ENCODE results near the gene LATS2.

The LATS2 gene

DNA sequence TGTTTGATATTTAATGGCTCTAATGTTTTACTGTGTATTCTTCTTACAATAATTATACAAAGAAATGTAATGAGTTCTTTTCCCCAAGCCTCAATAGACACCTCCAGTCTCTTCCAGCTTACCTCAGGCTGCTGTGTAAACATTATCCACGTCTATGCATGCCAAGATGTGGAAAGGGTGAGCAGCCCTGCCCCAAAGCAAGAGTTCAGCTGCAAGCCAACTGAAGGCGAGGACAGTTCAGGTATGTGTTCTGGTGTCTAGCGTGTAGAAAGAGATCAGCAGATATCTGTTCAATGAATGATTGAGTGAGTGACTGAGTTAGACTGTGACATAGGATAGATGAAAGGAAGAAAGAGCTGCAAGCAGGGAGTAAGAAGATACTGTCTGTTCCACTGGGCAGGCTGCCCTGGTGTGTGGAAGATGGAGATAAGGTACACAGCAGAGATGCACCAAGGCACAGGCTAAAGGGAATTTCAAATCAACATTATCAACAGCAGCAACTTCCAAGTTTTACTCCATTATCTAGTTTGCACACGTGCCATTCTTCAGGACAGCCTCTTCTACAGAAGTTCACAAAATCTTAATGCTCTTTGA, 66.0 kb downstream of the LATS2 start:
- in situ Hi-C loops (cut with MboI; ENCODE audit: low sequenced_read_pairs): no loop called here

DNA sequence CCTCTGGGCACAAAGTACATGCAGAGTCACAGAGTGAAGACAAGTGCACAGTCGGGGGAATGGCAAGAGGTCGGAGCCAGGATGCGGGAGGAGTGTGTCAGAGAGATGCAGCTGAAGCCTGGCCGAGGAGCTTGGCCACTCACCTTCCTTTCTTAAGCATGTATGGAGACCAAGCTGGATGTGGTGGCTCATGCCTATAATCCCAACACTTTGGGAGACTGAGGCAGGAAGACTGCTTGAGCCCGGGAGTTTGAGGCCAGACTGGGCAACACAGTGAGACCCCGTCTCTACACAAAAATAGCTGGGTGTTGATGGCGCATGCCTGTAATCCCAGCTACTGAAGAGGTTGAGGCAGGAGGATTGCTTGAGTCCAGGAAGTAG, 67.0 kb downstream of the LATS2 start:
- in situ Hi-C loops (cut with MboI; ENCODE audit: low sequenced_read_pairs): no loop called here

DNA sequence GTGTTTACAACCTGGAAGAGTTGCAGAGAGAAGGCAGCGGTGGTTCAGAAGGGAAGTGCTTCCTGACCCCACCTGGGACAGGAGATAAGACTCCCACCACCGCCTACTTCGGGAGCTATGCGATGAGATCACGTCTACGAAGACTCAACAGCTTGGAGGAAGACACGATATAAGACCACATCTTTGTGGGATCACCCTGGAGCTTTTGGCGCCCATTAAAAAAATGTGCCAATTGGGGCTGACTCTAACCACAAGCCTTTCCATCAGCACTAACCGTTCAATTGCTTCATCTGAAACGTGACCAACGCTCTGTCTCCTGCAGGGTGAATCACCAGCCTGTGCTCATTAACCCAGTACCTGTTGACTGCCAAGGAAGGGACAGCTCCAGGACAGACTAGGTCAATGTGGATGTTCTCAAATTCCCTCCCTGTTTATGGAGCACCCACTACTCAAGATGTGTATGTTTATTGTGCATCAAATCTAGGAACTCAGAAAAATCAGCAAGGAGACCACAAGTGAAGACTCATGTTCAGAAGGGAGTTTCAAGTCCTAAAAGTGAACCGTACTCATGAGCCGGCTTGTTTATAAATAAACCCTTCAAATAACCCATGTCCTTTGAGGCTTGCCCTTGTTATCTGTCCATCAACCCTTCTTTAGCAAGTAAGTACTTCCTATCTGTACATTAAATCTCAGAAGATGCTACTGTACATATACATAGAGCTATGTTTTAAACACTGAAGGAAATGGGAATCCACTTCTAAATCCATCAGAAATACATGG, 67.5 kb downstream of the LATS2 start:
- in situ Hi-C loops (cut with MboI; ENCODE audit: low sequenced_read_pairs): no loop called here

DNA sequence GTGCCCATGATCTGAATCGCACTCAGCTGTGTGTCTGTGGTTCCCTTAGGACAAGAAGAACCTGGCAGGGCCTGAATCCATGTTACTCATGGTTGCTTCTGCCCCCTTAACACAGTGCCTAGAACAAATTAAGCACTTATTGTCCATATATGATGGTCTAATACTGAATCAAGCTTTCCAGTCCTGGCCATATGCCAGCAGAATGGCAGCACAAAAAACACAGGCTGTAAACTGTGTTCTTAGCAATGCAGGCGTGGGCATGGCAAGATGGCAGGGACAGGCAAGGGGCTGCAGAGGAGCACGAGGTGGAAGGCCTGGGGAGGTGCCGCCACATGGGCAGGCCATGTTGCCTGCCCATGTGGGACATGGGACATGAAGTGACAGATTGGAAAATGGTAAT, 68.2 kb downstream of the LATS2 start:
- in situ Hi-C loops (cut with MboI; ENCODE audit: low sequenced_read_pairs): no loop called here

DNA sequence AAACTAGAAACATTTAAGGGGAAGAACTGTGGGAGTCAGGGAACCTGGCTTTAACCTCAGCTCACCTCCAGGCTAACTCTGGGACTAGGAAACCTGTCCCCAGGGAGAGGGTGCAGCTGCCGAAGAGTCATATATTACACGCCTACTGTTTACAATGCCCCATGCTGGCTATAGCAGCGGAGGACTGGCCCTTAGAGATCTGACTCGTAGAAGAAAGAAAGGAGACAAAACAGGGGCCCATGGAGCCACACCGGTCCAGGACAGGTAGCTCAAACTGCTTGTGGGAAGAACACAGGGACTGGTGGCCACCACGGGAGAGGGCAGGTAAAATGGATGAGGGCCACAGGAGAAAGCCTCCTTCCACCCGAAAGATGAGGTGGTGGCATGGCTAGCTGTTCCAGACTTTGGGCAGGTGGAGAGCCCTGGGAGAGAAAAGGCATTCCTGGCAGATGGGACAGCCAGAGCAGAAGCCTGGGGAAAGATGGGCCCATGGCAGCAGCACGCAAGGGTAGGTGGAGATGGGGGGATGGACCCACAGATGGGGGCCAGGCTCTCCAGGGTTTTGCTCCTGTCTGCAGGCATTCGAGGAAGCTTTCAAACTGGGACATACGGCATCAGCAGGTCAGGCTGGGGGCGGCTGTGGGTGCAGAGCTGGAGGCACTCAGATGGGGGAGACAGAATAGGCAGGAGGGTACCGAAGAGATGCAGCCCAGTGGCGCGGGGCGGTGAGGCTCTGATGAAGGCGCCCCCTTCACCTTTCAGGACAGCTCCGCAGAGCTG, 69.5 kb downstream of the LATS2 start:
- in situ Hi-C loops (cut with MboI; ENCODE audit: low sequenced_read_pairs): no loop called here

DNA sequence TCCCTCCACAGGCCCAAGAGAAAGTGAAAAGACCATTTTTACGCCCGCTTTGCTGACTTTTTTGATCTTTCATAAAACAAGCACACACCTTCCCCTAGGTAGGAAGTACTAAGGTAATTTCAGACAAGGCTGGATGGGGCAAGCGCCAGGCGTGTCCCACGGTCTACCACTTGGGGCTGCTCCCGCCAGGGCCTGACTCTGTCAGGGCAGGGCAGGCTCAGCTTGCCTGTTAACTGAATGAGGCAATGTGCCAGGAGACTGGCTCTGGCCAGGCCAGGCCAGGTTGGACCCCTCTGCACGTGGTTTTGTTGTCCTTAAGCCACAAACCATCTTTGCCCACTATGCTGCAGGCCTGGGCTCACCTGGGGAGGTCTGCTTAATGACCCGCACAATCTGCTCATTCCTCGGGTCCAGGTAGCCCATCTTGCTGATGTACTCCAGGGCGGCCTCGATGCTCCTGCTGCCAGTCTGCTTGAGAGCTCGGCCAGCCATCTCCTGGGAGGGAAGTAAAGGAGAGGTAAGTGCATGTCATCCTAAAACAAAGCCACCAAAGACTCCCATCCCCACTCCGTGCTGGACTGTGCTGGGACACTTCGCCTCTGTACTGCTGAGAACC, 70.4 kb downstream of the LATS2 start:
- in situ Hi-C loops (cut with MboI; ENCODE audit: low sequenced_read_pairs): no loop called here

DNA sequence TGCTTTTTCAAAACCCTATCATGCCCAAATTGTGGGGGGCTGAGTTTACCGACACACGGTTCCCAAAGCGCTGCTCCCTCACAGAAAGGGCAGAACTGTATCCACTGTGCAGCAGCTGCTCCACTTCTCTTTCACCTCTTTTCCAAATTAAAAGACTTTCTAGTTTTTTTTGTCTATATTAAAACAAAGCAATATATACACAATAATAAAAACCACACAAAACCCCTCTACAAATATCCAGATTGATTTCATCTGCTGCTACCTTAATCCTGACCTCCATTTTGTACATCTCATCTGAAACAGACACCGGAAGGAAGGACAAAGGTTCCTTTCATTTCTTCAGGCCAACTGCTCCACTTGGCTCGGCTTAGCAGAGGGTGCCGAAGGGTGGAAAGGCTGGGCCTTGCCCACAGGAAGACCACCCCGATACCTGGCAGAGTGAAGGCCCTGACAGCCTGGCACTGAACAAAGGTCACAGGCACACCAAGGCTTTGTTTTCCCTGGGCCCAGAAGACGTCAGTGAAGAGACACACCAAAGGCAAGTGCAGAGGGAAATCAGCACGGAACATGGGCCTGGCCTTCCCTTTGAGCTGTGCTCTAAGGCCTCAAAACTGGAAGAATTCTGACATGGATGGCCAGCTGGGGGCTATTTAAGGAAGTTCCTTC, 71.6 kb downstream of the LATS2 start:
- in situ Hi-C loops (cut with MboI; ENCODE audit: low sequenced_read_pairs): no loop called here

DNA sequence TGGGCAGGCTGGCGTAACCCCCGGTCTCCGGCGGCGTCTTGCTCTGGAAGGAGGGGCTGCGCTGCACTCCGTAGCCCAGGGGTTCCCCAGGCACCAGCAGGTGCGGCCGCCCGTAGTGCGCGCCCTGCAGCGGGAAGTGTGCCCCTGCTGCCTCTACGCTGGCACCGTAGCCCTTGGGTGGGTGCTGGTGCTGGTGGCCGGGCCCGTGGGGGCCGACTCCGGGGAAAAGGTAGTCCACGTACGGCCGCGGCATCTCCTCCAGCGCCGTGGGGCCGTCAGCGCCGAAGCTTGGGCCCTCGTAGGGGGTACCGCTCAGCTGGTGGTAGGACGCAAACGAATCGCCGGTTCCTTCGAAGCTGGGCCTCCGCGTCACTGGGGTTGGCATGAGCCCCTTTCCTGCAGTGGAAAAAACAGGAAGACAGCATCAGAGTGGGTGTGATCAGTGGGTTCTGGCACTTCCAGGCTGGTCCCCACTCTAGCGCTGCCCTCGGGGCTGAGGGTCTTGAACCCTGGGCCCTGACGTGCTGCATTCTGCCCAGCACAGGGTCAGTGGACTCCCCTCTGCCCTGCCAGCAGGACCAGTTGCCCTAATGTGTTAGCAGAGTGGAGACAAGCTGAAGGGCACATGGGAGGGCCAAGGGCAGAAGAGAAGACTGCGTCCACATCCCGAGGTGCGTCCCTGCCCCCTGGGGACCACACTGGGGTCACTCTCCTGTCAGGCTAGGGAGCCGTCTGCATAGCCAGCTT, 72.3 kb downstream of the LATS2 start:
- in situ Hi-C loops (cut with MboI; ENCODE audit: low sequenced_read_pairs): no loop called here

DNA sequence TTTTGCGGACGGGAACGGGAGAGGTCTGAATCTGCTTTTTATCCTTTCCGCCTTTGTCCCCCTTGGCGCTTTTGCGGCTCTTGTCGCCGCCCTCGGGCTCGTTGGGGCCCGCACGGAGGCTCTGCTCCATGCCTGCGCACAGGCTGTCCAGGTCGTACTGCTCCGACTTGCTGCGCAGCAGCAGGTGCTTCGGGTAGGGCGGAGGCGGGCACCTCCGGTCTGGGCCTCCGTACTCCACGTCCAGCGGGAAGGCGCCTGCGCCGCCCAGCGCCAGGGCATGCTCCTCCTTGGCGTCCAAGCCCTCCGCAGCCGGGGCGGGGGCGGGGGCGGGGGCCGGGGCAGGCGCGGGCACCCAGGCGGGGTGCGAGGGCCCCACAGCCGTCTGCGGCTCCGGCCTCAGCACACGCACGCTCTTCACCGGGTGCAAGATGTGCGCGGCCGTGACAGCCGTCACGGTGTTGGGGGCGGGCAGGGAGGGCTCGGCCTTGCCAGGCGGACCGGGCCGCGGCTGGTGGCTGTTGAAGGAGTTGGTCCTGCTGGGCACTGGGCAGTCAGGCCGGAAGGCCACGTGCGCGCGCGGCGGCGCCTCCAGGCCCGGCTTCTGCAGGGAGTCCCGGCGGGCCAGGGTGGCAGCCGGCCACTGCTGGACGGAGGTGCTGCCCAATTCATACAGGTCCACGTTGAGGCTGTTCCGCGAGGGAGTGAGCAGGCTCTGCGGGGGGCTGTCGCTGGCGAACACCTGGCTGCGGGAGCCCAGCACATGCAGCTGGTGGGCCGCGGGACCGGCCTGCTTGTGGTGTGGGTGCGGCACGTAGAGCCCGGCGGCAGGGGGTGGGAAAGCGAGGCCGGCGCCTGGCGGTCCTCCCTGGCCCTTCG, 73.1 kb downstream of the LATS2 start:
- in situ Hi-C loops (cut with MboI; ENCODE audit: low sequenced_read_pairs): no loop called here

DNA sequence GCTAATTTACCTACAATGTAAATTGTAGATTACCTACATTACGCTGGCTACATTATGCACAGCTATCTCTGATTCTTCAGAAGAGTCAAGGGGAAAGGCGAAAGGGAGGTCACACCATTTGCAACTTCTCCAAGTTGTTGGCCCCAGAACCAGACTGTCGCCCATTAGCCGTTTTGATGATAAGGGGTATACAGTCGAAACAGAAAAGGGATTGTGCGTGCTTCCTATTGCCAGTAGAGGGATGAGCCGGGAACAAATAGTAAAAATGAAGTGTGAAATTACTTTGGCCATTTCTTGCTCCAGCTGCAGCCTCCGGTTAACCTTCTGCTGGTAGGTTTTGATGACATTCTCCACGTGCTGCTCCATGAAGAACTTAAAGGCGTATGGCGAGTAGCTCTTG, 73.8 kb downstream of the LATS2 start:
- in situ Hi-C loops (cut with MboI; ENCODE audit: low sequenced_read_pairs): no loop called here

DNA sequence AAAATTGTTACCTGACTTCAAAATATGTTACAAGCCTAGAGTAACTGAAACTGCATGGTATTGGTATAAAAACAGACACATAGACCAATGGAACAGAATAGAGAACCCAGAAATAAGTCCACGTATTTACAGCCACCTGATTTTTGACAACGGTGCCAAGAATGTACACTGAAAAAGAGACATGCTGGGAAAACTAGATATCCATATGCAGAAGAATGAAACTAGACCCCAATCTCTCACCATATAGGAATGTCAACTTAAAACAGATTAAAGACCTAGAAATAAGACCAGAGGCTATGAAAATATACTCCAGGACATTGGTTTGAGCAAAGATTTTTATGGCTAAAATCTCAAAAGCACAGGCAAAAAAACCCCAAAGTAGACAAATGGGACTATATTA, 76.5 kb downstream of the LATS2 start:
- in situ Hi-C loops (cut with MboI; ENCODE audit: low sequenced_read_pairs): no loop called here

DNA sequence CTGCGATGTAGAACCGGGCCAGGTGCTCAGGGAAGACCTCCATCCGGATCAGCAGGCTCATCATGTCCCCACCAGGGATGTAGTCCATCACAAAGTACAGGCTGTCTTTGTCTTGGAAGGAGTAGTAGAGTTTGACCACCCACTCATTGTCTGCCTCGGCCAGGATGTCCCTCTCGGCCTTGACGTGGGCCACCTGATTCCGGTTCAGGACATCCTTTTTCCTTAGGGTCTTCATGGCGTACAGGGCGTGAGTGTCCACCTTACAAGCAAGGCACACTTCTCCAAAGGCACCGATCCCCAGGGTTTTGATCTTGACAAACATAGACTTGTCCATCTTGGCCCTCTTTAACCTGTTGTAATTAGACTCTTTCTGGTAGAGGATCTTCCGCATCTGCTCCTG, 78.0 kb downstream of the LATS2 start:
- in situ Hi-C loops (cut with MboI; ENCODE audit: low sequenced_read_pairs): no loop called here

DNA sequence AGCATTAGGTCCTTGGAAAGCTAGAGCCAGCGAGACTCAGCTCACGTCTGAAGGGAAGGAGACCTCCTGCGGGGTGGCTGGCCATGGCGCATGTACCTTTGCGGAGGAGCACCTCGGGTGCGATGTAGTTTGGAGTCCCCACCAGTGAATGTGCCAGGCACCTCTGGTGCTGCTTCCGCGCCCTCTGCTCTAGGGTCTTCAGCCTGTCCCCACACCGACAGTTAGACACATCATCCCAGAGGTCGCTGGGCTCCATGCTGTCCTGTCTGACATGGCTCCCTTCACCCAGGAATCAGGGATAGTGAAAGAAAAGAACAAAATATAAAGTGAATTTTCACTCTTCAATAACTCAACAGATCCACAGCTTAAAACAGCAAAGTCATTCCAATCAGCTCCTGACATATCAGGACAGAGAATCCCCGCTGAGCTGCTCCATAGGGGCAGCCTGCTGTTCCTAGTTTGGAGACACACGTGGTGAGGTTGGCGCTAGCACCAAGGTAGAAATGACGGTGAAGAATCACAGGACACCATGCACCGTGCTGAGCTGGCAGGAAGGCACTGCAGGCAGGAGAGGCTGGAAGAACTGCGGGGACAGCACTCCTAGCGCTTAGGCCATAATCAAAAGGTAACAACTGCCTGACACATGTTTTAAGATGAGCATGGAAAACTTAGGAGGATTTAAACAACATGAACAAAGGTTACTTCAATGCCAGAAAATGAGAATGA, 79.9 kb downstream of the LATS2 start:
- in situ Hi-C loops (cut with MboI; ENCODE audit: low sequenced_read_pairs): no loop called here

DNA sequence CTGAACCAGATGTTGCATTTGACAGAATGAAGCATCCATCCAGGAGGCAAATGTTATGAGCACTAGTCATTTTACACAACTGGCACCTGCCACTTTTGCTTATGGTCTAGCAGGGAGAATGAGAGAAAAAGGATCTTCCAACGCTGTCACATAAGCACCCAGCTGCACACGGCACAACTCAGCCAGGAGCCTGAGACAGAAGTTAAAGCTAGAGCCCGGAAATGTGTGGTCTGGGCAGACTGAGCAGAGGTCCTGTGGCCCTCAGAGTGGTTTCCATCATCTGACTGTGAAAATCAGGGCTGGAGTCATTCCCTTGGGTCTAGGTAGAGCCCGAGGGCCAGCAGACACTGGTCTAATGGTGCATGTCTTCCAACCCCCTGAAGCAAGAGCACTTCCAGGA, 80.5 kb downstream of the LATS2 start:
- in situ Hi-C loops (cut with MboI; ENCODE audit: low sequenced_read_pairs): no loop called here

DNA sequence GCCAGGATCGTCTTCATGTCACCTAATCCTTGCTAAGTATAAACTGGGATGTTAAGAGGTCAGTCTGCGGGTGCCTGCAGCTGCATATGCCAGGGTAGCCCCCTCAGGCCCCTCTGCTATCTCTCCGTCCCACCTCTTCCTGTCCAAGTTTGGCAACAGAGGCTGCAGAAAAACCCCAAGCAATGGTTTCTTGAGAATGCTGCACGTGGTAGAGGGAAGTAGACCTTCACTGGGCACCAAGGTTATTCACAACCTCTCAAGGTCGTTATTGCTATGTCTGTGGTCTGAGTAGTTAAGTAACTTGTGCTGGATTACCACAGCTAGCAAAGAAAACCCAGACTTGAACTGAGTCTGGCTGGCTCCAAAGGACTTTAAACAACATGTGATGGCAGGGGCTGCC, 81.0 kb downstream of the LATS2 start:
- in situ Hi-C loops (cut with MboI; ENCODE audit: low sequenced_read_pairs): no loop called here

DNA sequence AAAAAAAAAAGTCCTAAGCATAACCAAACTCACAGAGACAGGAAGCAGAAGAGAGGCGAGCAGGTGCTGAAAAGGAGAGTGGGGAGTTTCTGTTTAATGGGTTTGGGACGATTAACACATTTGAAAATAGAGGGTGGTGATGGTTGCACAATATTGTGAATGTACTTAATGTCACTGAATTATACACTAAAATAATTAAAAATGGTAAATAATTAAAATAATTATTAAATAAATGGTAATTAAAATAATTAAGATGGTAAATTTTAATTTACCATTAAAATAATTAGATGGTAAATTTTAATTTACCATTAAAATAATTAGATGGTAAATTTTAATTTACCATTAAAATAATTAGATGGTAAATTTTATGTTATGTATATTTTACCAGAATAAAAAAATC, 84.0 kb downstream of the LATS2 start:
- in situ Hi-C loops (cut with MboI; ENCODE audit: low sequenced_read_pairs): no loop called here

DNA sequence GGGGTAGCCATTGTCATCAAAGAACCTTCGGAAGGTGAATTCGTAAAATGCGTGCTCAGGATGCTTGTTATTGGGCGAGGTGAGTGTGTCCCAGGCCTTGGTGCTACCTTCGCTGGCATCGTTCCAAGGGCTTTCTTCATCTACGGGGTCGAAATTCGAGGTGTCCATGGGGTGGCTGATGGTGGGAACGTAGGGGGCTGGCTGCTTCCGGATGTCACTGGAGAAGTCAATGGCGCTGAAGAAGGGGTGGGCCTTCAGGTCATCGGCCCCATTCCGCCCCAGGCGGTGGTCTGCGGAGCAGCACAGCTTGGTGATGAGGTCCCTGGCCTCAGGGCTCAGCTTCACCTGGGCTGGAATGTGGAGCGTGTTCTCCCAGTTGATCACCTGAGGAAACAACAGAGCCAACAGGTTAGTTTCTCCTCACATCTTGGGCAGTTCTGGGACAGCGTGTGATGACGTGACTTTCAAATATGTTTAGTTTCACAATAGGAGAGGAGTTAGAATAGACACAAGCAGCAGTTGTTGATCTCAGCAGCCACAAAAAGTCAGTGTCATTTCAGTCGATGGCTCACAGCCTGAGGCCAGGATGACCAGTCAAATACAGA, 86.3 kb downstream of the LATS2 start:
- in situ Hi-C loops (cut with MboI; ENCODE audit: low sequenced_read_pairs): no loop called here

DNA sequence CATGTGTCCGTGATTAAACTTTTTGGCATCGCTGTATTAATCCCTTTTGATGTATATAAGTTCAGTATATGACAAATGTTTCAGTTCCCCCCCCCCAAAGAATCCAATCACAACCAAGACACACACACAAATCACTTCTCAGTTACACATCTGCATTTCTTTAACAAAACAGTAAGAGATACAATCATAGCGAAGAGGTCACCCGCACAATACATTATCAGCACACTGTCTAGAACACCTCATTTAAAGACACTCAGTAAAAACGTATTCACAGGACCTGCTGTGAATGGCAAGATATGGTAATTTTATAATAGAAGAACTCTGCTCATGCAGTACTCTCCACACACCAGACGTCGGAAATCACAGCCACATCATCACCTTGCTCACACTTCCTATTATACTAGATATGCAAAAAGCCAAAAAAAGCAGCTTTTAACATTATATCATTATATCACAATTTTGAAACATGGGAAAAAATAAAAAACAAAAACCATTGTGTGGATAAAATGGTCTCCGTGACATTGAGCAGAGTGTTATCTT, 87.4 kb downstream of the LATS2 start:
- in situ Hi-C loops (cut with MboI; ENCODE audit: low sequenced_read_pairs): no loop called here

Measured in HL-60/S4 treated with retinoic acid at 250 ng/mL for 4 days and 3 days (cell line).